ENCODE results near the gene RNF43. TPM values are rescaled to one million over a fixed set of nuclear protein-coding genes. Genes with fewer than 3 reads are reported as not detected.

RNF43 gene
- total RNA-seq, 1 experiment from 2014 or later, result 42.2 TPM

DNA sequence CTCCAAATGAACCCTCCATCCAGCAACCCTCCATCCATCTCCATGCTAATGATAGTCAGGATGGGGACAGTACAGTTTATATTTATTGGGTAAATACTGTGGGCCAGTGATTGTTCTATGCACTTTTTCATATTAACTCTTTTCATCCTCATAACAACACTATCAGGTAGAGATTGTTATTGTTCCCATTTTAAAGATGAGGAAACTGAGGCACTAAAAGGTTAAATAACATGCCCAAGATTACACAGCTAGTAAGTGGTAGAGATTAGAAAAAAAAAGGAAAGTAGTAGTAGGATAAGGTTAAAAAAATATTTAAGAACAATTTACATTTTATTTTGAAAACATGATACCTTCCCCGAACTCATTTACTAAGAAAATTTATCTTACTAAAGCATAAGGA lies 43.4 kb downstream of the RNF43 start:
- Histone ChIP-seq H3K9me3 (ENCODE audit: control insufficient read depth in 1 of 2, insufficient read depth in 1 of 2, low read depth in 1 of 2, low read length in 2 of 2) (no peaks in the 10 kb centered on the region), H3K4me3 (replicated peaks in 1 of 2; ENCODE audit: low read depth in 1 of 2, low read length in 2 of 2) (no peak overlapping the region), H3K4me1 (ENCODE audit: control insufficient read depth in 1 of 2, insufficient read depth in 2 of 2, low read length in 2 of 2) (peaks cover 30 to 33% of the 10 kb centered on the region in 2 experiments), H3K36me3 (ENCODE audit: control insufficient read depth in 1 of 2, insufficient read depth in 2 of 2, low read length in 2 of 2) (peaks cover 0 to 26% of the 10 kb centered on the region in 2 experiments; a peak in 3 of 4 replicates), H3K27ac (ENCODE audit: low read depth, low read length) (no peak overlapping the region), H4K20me1 (ENCODE audit: insufficient read depth) (no peaks in the 10 kb centered on the region), H3K4me2 (ENCODE audit: low read length) (no peak overlapping the region), H3K9ac (ENCODE audit: low read length) (no peak overlapping the region), H2AFZ (ENCODE audit: low read depth, low read length, poor library complexity, severe bottlenecking) (no peak overlapping the region), H3K79me2 (ENCODE audit: insufficient read depth, low read length) (peaks cover 75% of the 10 kb centered on the region), H3K27me3 (ENCODE audit: insufficient read depth, low read length) (no peaks in the 10 kb centered on the region), H3K9me2 (ENCODE audit: insufficient read depth) (no peaks in the 10 kb centered on the region)
- ATAC-seq, result no peak
- RAD21 ChIA-PET (ENCODE audit: low non-redundant PET in 1 of 2, low total read pairs in 2 of 2, uncharacterized antibody in 2 of 2, unreplicated experiment in 2 of 2), result no interaction called here
- no TSS peak for BruUV-seq (replicated peaks)
- TF ChIP-seq FOSL1 (IDR thresholded peaks at IDR 0.05; ENCODE audit: low read depth), result no peak
- TF ChIP-seq EZH2 (IDR thresholded peaks at IDR 0.05), result no peak
- TF ChIP-seq, protein P1, sequence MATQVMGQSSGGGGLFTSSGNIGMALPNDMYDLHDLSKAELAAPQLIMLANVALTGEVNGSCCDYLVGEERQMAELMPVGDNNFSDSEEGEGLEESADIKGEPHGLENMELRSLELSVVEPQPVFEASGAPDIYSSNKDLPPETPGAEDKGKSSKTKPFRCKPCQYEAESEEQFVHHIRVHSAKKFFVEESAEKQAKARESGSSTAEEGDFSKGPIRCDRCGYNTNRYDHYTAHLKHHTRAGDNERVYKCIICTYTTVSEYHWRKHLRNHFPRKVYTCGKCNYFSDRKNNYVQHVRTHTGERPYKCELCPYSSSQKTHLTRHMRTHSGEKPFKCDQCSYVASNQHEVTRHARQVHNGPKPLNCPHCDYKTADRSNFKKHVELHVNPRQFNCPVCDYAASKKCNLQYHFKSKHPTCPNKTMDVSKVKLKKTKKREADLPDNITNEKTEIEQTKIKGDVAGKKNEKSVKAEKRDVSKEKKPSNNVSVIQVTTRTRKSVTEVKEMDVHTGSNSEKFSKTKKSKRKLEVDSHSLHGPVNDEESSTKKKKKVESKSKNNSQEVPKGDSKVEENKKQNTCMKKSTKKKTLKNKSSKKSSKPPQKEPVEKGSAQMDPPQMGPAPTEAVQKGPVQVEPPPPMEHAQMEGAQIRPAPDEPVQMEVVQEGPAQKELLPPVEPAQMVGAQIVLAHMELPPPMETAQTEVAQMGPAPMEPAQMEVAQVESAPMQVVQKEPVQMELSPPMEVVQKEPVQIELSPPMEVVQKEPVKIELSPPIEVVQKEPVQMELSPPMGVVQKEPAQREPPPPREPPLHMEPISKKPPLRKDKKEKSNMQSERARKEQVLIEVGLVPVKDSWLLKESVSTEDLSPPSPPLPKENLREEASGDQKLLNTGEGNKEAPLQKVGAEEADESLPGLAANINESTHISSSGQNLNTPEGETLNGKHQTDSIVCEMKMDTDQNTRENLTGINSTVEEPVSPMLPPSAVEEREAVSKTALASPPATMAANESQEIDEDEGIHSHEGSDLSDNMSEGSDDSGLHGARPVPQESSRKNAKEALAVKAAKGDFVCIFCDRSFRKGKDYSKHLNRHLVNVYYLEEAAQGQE (IDR thresholded peaks at IDR 0.05; ENCODE audit: low read depth), result no peak
- no peak for TF ChIP-seq ELF1 (IDR thresholded peaks at IDR 0.05; ENCODE audit: borderline replicate concordance, low read depth)
- TF ChIP-seq EGR1 (IDR thresholded peaks at IDR 0.05; ENCODE audit: low read depth), result no peak
- TF ChIP-seq SRF (IDR thresholded peaks at IDR 0.05; ENCODE audit: low read depth), result no peak
- DNase-seq (ENCODE audit: low read depth, low spot score), result no peak
- POLR2A ChIA-PET, result no interaction called here
- intact Hi-C loops (cut with micrococcal nuclease), result no loop called here
- CTCF ChIA-PET, result no interaction called here

DNA sequence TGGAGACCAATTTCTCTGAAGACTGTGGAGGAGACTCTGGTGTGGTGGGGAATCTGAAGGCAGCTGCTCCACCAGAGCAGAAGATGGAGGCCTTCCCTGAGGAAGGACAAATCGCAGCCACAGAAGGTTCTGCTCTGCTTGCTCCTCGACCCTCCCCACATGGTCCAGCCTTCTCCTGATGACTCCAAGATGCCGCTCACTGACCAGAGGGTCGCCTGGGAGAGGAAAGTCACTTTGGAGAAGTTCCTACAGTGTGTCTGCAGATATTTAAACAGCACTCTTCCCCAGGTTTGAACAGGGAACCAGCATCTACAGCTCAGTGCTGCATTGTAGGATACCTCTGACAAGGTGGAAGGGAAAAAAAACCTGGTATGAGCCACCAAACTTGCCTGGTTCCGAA lies 44.3 kb downstream of the RNF43 start:
- DNase-seq (ENCODE audit: low read depth, low spot score) (no peak), ATAC-seq (no peak; the same call in 1 of the 2 replicates)
- BruUV-seq (replicated peaks), result no TSS peak
- Histone ChIP-seq H3K4me3 (replicated peaks in 1 of 2; ENCODE audit: low read depth in 1 of 2, low read length in 2 of 2) (no peak overlapping the region), H3K79me2 (ENCODE audit: insufficient read depth, low read length) (peaks cover 72% of the 10 kb centered on the region), H4K20me1 (ENCODE audit: insufficient read depth) (no peaks in the 10 kb centered on the region), H3K9ac (ENCODE audit: low read length) (no peak overlapping the region), H3K27ac (ENCODE audit: low read depth, low read length) (no peak overlapping the region), H3K9me3 (ENCODE audit: control insufficient read depth in 1 of 2, insufficient read depth in 1 of 2, low read depth in 1 of 2, low read length in 2 of 2) (no peaks in the 10 kb centered on the region), H3K9me2 (ENCODE audit: insufficient read depth) (no peaks in the 10 kb centered on the region), H2AFZ (ENCODE audit: low read depth, low read length, poor library complexity, severe bottlenecking) (no peak overlapping the region), H3K4me1 (ENCODE audit: control insufficient read depth in 1 of 2, insufficient read depth in 2 of 2, low read length in 2 of 2) (peaks cover 21 to 23% of the 10 kb centered on the region in 2 experiments), H3K4me2 (ENCODE audit: low read length) (no peak overlapping the region), H3K27me3 (ENCODE audit: insufficient read depth, low read length) (no peaks in the 10 kb centered on the region), H3K36me3 (ENCODE audit: control insufficient read depth in 1 of 2, insufficient read depth in 2 of 2, low read length in 2 of 2) (peaks cover 0 to 28% of the 10 kb centered on the region in 2 experiments; a peak in 3 of 4 replicates)
- no peak for TF ChIP-seq YY1 (IDR thresholded peaks at IDR 0.05; ENCODE audit: extremely low read depth, insufficient replicate concordance, low read depth, low read length)
- TF ChIP-seq ZFX (IDR thresholded peaks at IDR 0.05), result no peak
- no peak for TF ChIP-seq RAD21 (IDR thresholded peaks at IDR 0.05; ENCODE audit: low read depth)
- TF ChIP-seq POLR2AphosphoS5 (IDR thresholded peaks at IDR 0.05; ENCODE audit: low read depth, low read length), result 0 out of 2 replicates have a peak, but pooled peaks have one; percentile 12
- TF ChIP-seq SIN3A (IDR thresholded peaks at IDR 0.05; ENCODE audit: low read depth), result no peak
- TF ChIP-seq SP1 (IDR thresholded peaks at IDR 0.05; ENCODE audit: low read depth), result no peak
- TF ChIP-seq ZBTB33 (IDR thresholded peaks at IDR 0.05; ENCODE audit: extremely low read depth, insufficient replicate concordance, low read length), result no peak
- RAD21 ChIA-PET (ENCODE audit: low non-redundant PET in 1 of 2, low total read pairs in 2 of 2, uncharacterized antibody in 2 of 2, unreplicated experiment in 2 of 2), result no interaction called here
- CTCF ChIA-PET, result no interaction called here
- POLR2A ChIA-PET, result interaction anchor here (1.4 kb wide), 1 partner anchor 44 kb away, joined by 3 read pairs; the partner anchor contains the start of gene RNF43
- intact Hi-C loops (cut with micrococcal nuclease), result no loop called here
